SKM-1 (cell line): ENCODE results near the gene TNNC1.
A peak's percentile ranks its signal among the peaks of the same experiment; 100 is the strongest.

ENCODE experiments used
- DNase-seq: peaks from one replicate; lab custom pipeline; 2025; ENCODE audit not compliant: unreplicated experiment; lab: John Stamatoyannopoulos, UW

Gene TNNC1

GRCh38 chr3:52432225-52432624 lies 21.6 kb downstream of the TNNC1 start:
- DNase-seq: no peak

DNA sequence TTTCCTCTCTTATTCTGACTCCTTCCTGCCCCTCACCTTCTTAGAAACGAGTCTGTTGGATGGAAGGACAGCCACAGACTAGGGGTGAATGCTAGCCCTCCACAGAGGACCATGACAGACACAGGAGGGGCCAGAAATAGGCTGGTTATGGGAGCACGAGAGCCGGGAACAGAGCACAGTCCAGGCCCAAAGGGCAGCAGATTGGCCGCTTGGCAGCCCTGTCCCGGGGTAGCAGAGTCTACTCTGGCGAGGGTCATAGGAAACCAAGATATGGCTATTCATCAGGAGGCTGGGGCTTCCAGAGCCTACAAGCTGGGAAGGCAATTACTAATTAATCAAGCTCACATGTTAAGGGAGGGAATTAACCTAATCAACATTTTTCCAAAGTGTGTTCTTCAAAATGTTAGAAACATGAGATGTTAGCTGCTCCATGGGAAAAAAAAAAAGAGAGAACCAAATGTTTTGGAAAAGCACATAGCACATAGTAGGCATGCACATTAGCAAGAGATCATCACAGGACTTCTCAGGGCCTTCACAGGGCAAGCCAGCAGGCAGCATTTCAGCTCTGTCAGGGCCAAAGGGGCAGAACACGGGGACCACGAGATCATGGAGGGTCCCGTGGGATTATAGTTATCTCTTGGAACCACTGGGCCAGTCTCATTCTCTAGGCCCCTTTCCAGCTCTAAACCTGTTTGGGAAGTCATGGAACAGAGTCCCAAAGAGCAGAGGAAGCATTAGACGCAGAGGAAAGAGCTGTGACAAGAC lies 22.2 kb downstream of the TNNC1 start:
- no peak for DNase-seq

GRCh38 chr3:52430416-52430810 lies 23.4 kb downstream of the TNNC1 start:
- DNase-seq: no peak

DNA sequence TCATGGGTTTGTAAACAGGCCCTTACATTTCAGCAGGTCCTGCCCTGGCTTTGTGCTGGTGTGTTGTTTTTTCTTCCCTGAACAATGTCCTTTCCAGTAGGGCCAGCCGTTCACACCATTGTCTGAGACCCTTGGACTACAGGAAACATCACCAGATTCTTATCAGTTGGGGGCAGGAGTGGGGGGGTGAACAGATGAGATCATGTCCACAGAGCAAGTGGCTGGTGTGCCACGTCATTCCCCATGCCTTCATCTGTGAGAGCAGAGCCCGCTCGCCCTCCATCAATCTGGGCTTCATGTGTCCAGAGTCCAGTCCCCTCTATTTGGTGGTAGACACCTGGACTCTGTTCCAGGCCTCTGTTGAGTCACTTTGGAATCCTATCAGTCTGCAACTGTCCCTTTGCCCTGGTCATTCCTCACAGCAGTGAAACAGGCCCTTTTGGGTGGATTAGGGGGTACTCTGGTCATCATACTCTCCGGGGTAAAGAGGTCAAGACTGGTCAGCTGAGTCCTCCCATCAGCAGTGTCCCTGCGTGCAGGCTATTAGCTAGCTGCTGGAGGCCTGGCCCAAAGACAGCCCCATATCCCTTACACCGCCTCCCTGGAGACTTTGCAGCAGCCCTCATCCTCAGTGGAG lies 23.9 kb downstream of the TNNC1 start:
- DNase-seq: no peak

DNA sequence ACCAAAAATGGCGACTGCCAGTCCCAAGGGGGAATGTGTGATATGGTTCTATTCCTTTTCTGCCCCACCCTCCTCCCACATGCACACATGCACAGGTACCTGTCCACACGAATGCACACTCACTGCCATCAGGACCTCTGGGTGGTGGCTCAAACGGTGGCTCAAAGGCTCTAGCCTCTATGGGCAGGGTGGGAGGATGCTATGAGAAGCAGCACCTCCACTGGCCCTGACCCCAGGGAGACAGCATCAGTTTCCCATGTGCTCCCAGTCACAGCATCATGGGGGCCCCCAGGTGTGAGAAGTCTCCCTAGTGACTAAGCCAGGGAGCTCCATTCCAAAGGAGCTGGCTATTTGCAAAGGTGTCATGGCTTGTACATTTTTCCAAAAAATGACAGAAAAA lies 24.8 kb downstream of the TNNC1 start:
- DNase-seq: no peak

DNA sequence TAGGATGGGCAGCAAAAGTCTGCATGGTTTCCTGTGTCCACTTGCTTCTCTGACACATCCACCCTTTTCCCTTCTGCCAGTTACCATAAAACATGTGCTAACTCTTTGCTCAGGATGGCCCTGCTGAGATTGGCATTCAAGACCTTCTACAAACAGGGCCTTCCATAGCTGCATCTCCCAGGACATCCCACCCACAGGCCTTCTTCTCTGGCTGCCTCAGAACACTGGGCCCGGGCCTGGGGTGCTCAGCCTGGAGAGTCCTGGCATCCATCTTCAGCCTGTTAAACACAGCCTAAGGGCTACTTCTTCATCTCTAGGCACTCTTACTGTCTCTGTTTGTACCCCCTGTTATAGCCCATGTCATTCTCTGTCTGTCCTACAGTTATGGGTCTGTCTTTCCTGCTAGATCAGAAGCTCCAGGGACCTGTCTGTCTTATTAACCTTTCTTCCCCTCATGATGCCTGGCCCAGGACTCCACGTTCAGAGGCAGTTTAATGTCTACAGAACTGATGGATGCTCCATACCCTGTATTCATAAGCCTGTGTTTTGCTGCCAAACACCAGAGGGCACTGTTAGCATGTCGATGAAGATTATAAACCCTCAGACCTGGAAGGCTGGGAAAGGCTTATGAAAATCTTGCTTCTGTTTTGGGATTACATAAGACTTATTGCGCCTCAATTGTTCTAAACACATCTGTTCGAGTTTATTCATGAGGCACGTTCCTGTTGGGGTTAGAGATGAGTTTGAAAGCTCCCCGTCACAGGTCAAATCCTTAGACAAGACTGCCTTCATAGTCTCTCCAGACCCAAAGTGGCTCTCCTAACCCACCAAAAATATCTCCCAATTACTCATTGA lies 25.5 kb downstream of the TNNC1 start:
- peak; percentile 30 for DNase-seq

GRCh38 chr3:52423173-52423572 lies 30.7 kb downstream of the TNNC1 start:
- no peak for DNase-seq

DNA sequence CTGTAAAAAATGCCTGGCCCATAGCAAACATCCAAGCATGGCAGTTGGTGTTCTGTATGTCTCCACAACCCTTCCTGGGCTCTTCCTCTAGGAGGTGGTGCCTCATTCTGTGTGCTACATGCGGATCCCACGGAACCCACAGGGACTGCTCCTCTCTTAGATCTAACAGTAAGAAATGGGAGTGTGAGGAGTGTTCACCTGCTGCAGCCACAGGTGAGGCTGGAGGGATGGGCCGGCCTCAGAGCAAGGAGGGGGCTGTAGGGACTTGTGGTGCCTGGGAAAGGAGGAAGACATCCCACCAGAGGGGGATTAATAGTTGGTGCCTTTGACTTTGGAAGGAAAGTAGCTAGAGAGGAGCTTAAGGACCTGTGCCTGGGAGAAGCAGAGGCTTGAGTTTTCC lies 31.2 kb downstream of the TNNC1 start:
- DNase-seq: no peak

DNA sequence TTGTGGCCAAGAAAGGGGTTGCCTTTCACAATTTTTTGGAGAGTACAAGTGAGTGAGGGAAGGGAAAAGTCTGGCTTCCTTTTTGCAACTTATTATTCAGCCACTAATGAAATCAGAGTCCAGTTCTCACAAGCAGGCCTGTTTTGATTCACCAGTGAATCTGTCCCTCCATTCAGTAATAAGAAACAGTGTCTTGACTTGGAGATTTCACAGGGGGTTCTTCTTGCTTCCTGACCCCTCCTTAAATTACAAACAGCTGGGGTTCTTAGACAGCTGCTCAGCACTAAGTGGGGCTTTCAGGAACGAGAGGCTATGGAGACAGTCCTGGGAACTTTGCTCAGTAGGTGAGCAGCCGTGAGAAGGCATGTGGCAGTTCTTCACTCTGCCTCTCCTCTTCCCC lies 33.5 kb downstream of the TNNC1 start:
- DNase-seq: no peak

- no peak for DNase-seq
These were observed 38.0 kb downstream of the TNNC1 start for GRCh38 chr3:52415800-52416199.

- no peak for DNase-seq
These were observed 45.4 kb downstream of the TNNC1 start for GRCh38 chr3:52408466-52408865.

GRCh38 chr3:52407779-52408178 lies 46.1 kb downstream of the TNNC1 start:
- no peak for DNase-seq

DNA sequence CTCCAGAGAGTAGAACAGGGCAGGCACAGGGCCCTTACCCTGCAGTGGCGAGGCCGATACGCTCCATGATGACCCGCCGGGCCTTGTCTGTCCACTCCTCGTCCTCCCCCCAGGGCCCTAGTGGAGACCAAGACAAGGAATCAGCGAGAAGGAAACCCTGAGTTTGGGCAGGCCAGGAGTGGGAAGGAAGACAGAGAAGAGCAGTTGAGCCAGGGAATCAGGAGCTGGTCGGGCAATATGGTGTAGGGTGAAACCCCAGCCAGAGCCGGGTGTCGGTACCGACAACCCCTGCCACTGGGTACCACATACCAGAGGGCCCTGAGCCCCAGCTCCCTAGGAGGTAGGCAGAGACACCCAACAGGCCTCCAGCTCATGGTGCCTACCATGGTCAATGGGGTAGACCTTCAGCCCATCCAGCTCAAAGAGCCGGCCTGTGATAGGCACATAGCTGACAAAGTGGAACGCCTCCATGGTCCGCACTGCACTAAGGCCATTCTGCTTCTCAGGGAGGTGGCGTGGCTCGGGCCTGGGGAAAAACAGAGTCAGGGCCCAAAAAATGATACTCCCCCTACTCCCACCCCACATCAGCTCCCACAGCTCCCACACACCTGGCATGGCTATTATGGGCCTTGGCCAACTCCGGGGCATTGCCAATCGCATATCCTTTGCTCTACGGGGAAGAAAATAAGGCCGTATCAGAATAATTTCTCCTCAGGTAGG lies 46.9 kb downstream of the TNNC1 start:
- no peak for DNase-seq

GRCh38 chr3:52406231-52406661 lies 47.6 kb downstream of the TNNC1 start:
- DNase-seq: no peak

DNA sequence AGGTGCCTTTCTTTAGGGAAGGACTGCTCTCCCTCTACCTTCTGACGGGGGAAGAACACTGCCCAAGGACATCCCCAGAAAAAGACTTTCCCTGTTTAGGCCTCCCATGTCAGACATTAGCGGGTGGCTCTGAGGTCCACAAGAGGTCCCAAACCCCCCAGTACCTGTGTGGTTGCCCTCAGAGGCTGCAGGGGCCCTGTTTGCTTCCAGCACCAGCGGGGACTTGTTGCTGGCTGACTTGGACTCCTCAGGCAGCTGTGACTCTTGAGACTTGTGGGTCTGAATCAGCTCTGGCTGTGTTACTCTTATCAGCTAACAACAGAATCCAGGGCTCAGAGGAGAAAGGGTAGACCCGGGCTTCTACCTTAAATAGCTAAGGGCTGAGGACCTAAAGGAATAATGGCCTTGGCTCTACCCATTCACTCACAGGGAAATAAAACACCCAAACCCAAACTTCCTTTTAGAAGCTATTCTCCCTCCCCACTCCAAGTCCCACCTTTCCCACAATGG lies 48.2 kb downstream of the TNNC1 start:
- no peak for DNase-seq

- DNase-seq: no peak
These were observed 48.8 kb downstream of the TNNC1 start for GRCh38 chr3:52405066-52405465.

- no peak for DNase-seq
These were observed 49.5 kb downstream of the TNNC1 start for GRCh38 chr3:52404391-52404790.

- DNase-seq: no peak
These were observed 49.9 kb downstream of the TNNC1 start for GRCh38 chr3:52403955-52404354.

- no peak for DNase-seq
These were observed 50.5 kb downstream of the TNNC1 start for GRCh38 chr3:52403271-52403841.

- DNase-seq: no peak
These were observed 51.1 kb downstream of the TNNC1 start for GRCh38 chr3:52402706-52403270.
